Hematopoietic multipotent progenitor cell treated with erythropoietin and hydrocortisone succinate and interleukin-3 and kit ligand, for 4 days (in vitro differentiated cells): Measurements from ENCODE around the gene LRP10.
"Not testable (repeated sequence)": the region's sequence is repeated elsewhere in the genome, so short reads cannot be mapped to it uniquely, and the experiment has no call there.

ENCODE experiments used
- DNase-seq: peaks from one replicate; pipeline ENCODE4 v3.0.0-alpha.2; 2015

The LRP10 gene

GRCh38 chr14:22871224-22872032, at the start of gene LRP10:
Gene LRP10 (plus strand): TSS chr14:22871740. CDS start chr14:22872304, 564 bp downstream.
- DNase-seq, result peak; percentile 96

- DNase-seq, result no peak
Observed at GRCh38 chr14:22822016-22822570, 49.4 kb upstream of the LRP10 start.

GRCh38 chr14:22822571-22823098, 48.9 kb upstream of the LRP10 start:
- peak; percentile 88 for DNase-seq

- peak; percentile 69 for DNase-seq
Observed at GRCh38 chr14:22824711-22825359, 46.7 kb upstream of the LRP10 start.

- DNase-seq, result not testable (repeated sequence)
Observed at GRCh38 chr14:22829076-22829660, 42.4 kb upstream of the LRP10 start.

GRCh38 chr14:22829661-22830442, 41.7 kb upstream of the LRP10 start, which contains the start of gene MRPL52:
Gene MRPL52 (plus strand): TSS chr14:22829887. CDS start chr14:22829913, 26 bp downstream.
- DNase-seq, result peak; percentile 97

- peak; percentile 62 for DNase-seq
Observed at GRCh38 chr14:22830443-22831010, 41.0 kb upstream of the LRP10 start.

GRCh38 chr14:22835505-22835904, 36.0 kb upstream of the LRP10 start:
- DNase-seq, result no peak

- DNase-seq, result peak; percentile 61
Observed at GRCh38 chr14:22836301-22837113, 35.0 kb upstream of the LRP10 start, which contains the start of gene MMP14. Gene MMP14 (plus strand): TSS chr14:22836585. CDS start chr14:22836818, 233 bp downstream.

GRCh38 chr14:22837114-22837749, 34.3 kb upstream of the LRP10 start:
- DNase-seq, result peak; percentile 72

GRCh38 chr14:22837750-22838538, 33.6 kb upstream of the LRP10 start:
- DNase-seq, result no peak

- DNase-seq, result peak; percentile 74
Observed at GRCh38 chr14:22838631-22839041, 32.9 kb upstream of the LRP10 start.

- DNase-seq, result no peak
Observed at GRCh38 chr14:22839159-22839779, 32.3 kb upstream of the LRP10 start.

- no peak for DNase-seq
Observed at GRCh38 chr14:22841311-22841710, 30.2 kb upstream of the LRP10 start.

- no peak for DNase-seq
Observed at GRCh38 chr14:22841769-22842168, 29.8 kb upstream of the LRP10 start.

GRCh38 chr14:22842211-22843122, 29.1 kb upstream of the LRP10 start:
- no peak for DNase-seq

GRCh38 chr14:22843123-22843925, 28.2 kb upstream of the LRP10 start:
- no peak for DNase-seq
